ENCODE data around the gene MIS12.

Gene MIS12

DNA sequence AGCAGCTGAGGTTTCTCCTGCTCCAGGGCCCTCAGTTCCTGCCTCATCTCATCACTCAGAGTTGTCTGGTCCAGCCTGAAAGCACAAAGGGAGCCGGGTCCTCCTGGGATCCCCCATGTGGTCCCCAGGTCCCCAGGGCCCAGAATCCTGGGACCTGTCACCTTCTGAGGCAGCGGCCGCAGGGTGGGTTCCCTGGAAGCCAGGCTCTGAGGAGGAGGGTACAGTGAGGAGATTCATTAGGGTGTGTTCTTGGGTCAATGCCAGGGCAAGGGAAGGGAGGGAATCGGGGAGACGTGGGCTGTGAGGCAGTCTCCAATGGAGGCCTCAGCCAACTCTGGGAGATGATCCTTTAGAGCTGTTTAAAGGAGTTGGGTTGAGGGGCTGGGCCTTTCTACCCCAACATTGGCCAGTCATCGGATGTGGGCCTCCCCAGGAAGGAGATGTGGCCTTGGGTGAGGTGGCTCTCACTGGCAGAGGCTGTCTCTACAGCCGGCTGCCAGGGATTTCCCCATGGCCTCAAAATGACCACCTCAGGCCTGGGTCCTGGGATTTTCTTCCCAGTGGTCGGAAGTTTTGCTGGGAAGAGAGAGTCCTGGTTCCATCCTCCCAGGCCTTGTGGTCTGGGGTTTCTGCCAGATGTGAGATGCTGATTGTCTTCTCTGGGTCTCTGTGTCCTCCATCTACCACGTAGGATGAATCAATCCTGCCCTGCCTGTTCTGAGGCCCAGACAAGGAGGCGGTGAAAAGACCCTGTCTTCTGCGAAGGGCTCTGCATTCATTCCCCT lies 50.7 kb downstream of the MIS12 start:
- no peak for DNase-seq

GRCh38 chr17:5539286-5539685 lies 52.9 kb downstream of the MIS12 start:
- DNase-seq = no peak

DNA sequence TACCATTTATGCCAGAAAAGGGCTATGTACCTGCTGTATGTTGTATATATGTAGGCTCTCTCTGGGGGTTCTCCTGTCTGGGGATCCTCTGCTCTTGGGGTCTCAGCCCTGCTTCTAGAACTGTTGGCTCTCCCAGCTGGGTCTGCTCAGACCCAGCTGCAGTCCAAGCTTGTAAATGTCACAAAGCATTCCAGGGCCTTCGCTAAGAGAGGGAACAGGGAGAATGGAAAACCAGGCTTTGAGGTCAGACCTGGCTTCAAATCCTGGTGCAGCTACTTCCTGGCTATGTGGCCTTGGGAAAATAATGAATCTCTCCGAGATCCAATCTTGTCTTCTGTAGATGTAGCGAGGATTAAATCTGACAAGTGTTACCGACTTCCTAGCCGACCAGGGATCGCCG lies 54.0 kb downstream of the MIS12 start:
- no peak for DNase-seq
